Measurements from ENCODE around the gene CLASP1. TPM values are rescaled to one million over a fixed set of nuclear protein-coding genes. Genes with fewer than 3 reads are reported as not detected.
"Not testable (repeated sequence)": the region's sequence is repeated elsewhere in the genome, so short reads cannot be mapped to it uniquely, and the experiment has no call there.

Gene CLASP1
- total RNA-seq, 3 donors from 2014 or later = 30.0 to 64.6 (median 35.1) TPM

- Histone ChIP-seq H3K4me1 (ENCODE audit: low read depth) (peaks cover 22% of the 10 kb centered on the region), H3K9me3 (no peaks in the 10 kb centered on the region), H3K4me3 (peak overlapping the region; percentile 95), H3K36me3 (ENCODE audit: low read depth) (no peaks in the 10 kb centered on the region)
- TF ChIP-seq, protein P1, sequence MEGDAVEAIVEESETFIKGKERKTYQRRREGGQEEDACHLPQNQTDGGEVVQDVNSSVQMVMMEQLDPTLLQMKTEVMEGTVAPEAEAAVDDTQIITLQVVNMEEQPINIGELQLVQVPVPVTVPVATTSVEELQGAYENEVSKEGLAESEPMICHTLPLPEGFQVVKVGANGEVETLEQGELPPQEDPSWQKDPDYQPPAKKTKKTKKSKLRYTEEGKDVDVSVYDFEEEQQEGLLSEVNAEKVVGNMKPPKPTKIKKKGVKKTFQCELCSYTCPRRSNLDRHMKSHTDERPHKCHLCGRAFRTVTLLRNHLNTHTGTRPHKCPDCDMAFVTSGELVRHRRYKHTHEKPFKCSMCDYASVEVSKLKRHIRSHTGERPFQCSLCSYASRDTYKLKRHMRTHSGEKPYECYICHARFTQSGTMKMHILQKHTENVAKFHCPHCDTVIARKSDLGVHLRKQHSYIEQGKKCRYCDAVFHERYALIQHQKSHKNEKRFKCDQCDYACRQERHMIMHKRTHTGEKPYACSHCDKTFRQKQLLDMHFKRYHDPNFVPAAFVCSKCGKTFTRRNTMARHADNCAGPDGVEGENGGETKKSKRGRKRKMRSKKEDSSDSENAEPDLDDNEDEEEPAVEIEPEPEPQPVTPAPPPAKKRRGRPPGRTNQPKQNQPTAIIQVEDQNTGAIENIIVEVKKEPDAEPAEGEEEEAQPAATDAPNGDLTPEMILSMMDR (IDR thresholded peaks at IDR 0.05) = no peak
- ATAC-seq (peak; percentile 37), DNase-seq (peak in 2 of 3 donors; percentile 57 to 70)
- intact Hi-C loops (cut with DNase I, micrococcal nuclease) = loop anchor here in 1 of 2 donors (10.0 kb wide), 1 partner anchor 114 kb away; the partner anchor contains the start of gene RNU4ATAC
Observed at GRCh38 chr2:121648206-121649148, 785 bp downstream of the CLASP1 start.

- intact Hi-C loops (cut with DNase I, micrococcal nuclease) = loop anchor here in 1 of 2 donors (10.0 kb wide), 1 partner anchor 113 kb away; the partner anchor contains the start of gene RNU4ATAC
- DNase-seq = no peak
- H3K36me3 ChIP-seq (ENCODE audit: low read depth) = no peaks in the 10 kb centered on the region
- no peak for ATAC-seq
- H3K4me3 ChIP-seq = no peak overlapping the region
- peaks cover 22% of the 10 kb centered on the region for H3K4me1 ChIP-seq (ENCODE audit: low read depth)
- TF ChIP-seq, protein P1 (IDR thresholded peaks at IDR 0.05) = no peak
- no peaks in the 10 kb centered on the region for H3K9me3 ChIP-seq
Observed at GRCh38 chr2:121647396-121647795, 1.9 kb downstream of the CLASP1 start.

- Histone ChIP-seq H3K36me3 (ENCODE audit: low read depth) (no peaks in the 10 kb centered on the region), H3K9me3 (no peaks in the 10 kb centered on the region), H3K4me3 (no peak overlapping the region), H3K4me1 (ENCODE audit: low read depth) (peaks cover 8% of the 10 kb centered on the region)
- intact Hi-C loops (cut with DNase I, micrococcal nuclease) = loop anchor here in 1 of 2 donors (10.0 kb wide), 1 partner anchor 110 kb away; the partner anchor contains the start of gene RNU4ATAC
- no peak for ATAC-seq
- DNase-seq = no peak
- TF ChIP-seq, protein P1 (IDR thresholded peaks at IDR 0.05) = no peak
Observed at GRCh38 chr2:121644715-121645114, 4.5 kb downstream of the CLASP1 start.

- Histone ChIP-seq H3K4me1 (ENCODE audit: low read depth) (peaks cover 8% of the 10 kb centered on the region), H3K36me3 (ENCODE audit: low read depth) (no peaks in the 10 kb centered on the region), H3K9me3 (no peaks in the 10 kb centered on the region), H3K4me3 (no peak overlapping the region)
- DNase-seq (no peak), ATAC-seq (no peak)
- intact Hi-C loops (cut with DNase I, micrococcal nuclease) = loop anchor here in 1 of 2 donors (10.0 kb wide), 1 partner anchor 109 kb away; the partner anchor contains the start of gene RNU4ATAC
- TF ChIP-seq, protein P1 (IDR thresholded peaks at IDR 0.05) = no peak
Observed at GRCh38 chr2:121643877-121644276, 5.4 kb downstream of the CLASP1 start.

DNA sequence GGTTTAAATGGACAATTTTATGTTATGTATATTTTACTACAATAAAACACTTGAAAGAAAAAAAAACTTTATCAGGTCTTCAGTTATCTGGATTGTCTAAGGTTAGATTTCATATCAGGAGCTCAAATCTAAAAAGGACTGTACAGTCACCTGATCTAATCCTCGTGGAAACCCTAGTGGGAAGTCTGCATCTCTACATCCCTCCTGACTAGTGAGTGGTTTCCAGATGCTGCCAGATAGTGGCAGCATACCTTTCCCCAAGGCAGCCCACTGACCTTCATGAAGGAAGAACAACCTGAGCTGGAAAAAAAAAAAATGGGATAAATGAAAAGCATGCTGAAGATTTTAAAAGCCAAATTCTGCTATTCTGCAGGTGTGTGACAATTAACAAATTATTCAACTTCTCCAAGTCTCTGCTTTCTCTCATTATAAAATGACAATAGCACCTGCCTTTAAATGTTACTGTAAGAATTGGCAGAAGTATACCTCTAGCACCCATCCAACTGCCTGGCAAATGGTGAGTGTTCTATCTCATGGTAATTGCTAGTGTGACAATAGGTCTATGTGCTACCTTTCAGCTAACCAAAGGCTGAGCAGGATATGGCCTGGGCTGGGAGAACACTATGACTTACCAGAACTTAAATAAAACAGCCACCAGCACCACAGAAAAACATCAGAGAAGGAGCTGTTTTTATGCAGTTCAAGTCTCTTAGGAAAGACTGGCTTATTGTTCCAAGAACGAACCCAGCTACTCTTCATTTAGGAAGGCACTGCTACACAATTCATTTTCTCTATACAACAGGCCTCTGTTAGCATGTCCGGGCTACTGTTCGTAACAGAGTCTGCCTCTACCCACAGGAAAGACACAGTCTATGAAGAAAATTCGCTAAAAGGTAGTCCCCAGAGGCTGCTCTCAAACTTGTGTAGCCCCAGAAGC is 8.6 kb downstream of the CLASP1 start:
- ATAC-seq = no peak
- TF ChIP-seq, protein P1 (IDR thresholded peaks at IDR 0.05) = no peak
- Histone ChIP-seq H3K4me1 (ENCODE audit: low read depth) (no peaks in the 10 kb centered on the region), H3K36me3 (ENCODE audit: low read depth) (no peaks in the 10 kb centered on the region), H3K9me3 (no peaks in the 10 kb centered on the region), H3K4me3 (no peak overlapping the region)
- intact Hi-C loops (cut with DNase I, micrococcal nuclease) = loop anchor here in 1 of 2 donors (10.0 kb wide), 1 partner anchor 106 kb away; the partner anchor contains the start of gene RNU4ATAC
- no peak for DNase-seq

- not testable (repeated sequence) for DNase-seq
- intact Hi-C loops (cut with DNase I, micrococcal nuclease) = loop anchor here in 1 of 2 donors (10.0 kb wide), 1 partner anchor 105 kb away; the partner anchor contains the start of gene RNU4ATAC
Observed at GRCh38 chr2:121639846-121640245, 9.4 kb downstream of the CLASP1 start.

More at GRCh38 chr2:121639846-121640245, 9.4 kb downstream of the CLASP1 start:
- ATAC-seq; H3K36me3 ChIP-seq (ENCODE audit: low read depth); H3K9me3 ChIP-seq; H3K4me3 ChIP-seq; H3K4me1 ChIP-seq (ENCODE audit: low read depth): not testable (repeated sequence)
